Mesendoderm (in vitro differentiated cells): Measurements from ENCODE around the gene STEAP1B.

ENCODE experiments used
- DNase-seq: peaks from one replicate; pipeline ENCODE4 v3.0.0; 2013
- H2AK5ac ChIP-seq: 2 replicates; pipeline ENCODE4 v1.6.1; 2013; ENCODE audit warnings: low read length, inconsistent platforms
- H2BK120ac ChIP-seq: 2 replicates; pipeline ENCODE4 v1.6.1; 2013; ENCODE audit warnings: low read depth, mild to moderate bottlenecking, low read length, moderate library complexity, mixed read lengths
- H2BK15ac ChIP-seq: replicated peaks from 2 replicates; pipeline ENCODE4 v1.6.1; 2013; ENCODE audit warnings: low read depth, mild to moderate bottlenecking, moderate library complexity
- H2BK5ac ChIP-seq: 2 replicates; pipeline ENCODE4 v1.6.1; 2013; ENCODE audit warnings: low read length, inconsistent platforms
- H3K18ac ChIP-seq: 2 replicates; pipeline ENCODE4 v1.6.1; 2013; ENCODE audit warnings: mild to moderate bottlenecking, low read length, mixed read lengths
- H3K23ac ChIP-seq: one replicate; pipeline ENCODE4 v1.6.1; 2013; ENCODE audit warnings: low read length
- H3K27ac ChIP-seq: 2 replicates; pipeline ENCODE4 v1.5.1; 2013; ENCODE audit warnings: low read depth, mild to moderate bottlenecking, inconsistent platforms, low read length, moderate library complexity
- H3K27me3 ChIP-seq: 2 replicates; pipeline ENCODE4 v1.6.1; 2013; ENCODE audit warnings: low read length, control low read depth, mild to moderate bottlenecking, inconsistent platforms; ENCODE audit not compliant: insufficient read depth, poor library complexity
- H3K36me3 ChIP-seq: 2 replicates; pipeline ENCODE4 v1.6.1; 2013; ENCODE audit warnings: low read length, inconsistent platforms; ENCODE audit not compliant: control insufficient read depth, insufficient read depth
- H3K4ac ChIP-seq: one replicate; pipeline ENCODE4 v1.6.1; 2013; ENCODE audit warnings: low read depth, mild to moderate bottlenecking, low read length, moderate library complexity
- H3K4me1 ChIP-seq: 2 replicates; pipeline ENCODE4 v1.6.1; 2013; ENCODE audit warnings: low read depth, low read length, inconsistent platforms; ENCODE audit not compliant: control insufficient read depth
- H3K4me2 ChIP-seq: 2 replicates; pipeline ENCODE4 v1.6.1; 2013; ENCODE audit warnings: low read length
- H3K4me3 ChIP-seq: 2 replicates; pipeline ENCODE4 v1.5.1; 2013; ENCODE audit warnings: mild to moderate bottlenecking, low read length
- H3K56ac ChIP-seq: one replicate; pipeline ENCODE4 v1.6.1; 2013; ENCODE audit warnings: low read length
- H3K79me1 ChIP-seq: 2 replicates; pipeline ENCODE4 v1.6.1; 2013; ENCODE audit warnings: low read length, inconsistent platforms
- H3K79me2 ChIP-seq: 2 replicates; pipeline ENCODE4 v1.6.1; 2013; ENCODE audit warnings: mild to moderate bottlenecking, low read length; ENCODE audit not compliant: control insufficient read depth, insufficient read depth
- H3K9ac ChIP-seq: 2 replicates; pipeline ENCODE4 v1.6.1; 2013; ENCODE audit warnings: low read length, inconsistent platforms
- H4K5ac ChIP-seq: one replicate; pipeline ENCODE4 v1.6.1; 2013; ENCODE audit warnings: low read length
- H4K8ac ChIP-seq: one replicate; pipeline ENCODE4 v1.6.1; 2013; ENCODE audit warnings: low read depth, mild to moderate bottlenecking, control low read depth, low read length, moderate library complexity
- WGBS: extraction: QIAGEN DNeasy Blood & Tissue Kit; methylation state at CpG from one replicate; pipeline ENCODE4 v1.1.7; 2013; ENCODE audit warnings: low lambda C conversion rate, missing lambda C conversion rate; ENCODE audit not compliant: insufficient coverage; ENCODE audit errors: extremely low coverage; 5-methylcytosine and 5-hydroxymethylcytosine counted together

STEAP1B gene

DNA sequence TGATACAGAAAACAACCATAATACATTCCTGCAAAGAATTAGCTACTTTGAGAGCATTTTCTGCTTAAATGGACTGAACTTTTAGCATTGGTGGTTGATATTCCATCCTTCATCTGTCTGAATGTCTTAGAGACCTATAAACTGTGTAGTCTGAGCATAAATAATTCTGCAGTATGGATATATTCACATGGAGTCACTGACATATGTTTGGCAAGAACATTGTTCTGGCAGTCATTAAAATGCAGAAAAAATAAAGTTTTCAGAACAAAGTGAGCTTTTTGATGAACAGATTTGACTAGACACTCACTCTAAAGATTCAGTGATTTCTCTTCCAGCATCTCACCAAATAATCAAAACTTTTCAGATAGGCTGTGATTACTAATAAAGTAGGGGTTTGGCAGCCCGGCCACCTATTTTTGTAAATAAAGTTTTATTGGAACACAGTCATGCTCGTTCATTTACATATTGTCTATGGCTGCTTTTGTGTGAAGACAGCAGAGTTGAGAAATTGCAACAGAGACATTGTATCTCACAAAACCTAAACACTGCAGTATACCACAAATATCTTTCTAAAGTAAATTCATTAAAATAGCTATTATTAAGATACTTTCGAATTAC lies 98.9 kb downstream of the STEAP1B start:
- no peak overlapping the region for H2AK5ac ChIP-seq
- DNase-seq: no peak
- no peaks in the 10 kb centered on the region for H3K4me1 ChIP-seq
- H3K56ac ChIP-seq: no peak overlapping the region
- no peak overlapping the region for H3K23ac ChIP-seq
- H3K4ac ChIP-seq: no peak overlapping the region
- H4K8ac ChIP-seq: no peak overlapping the region
- H2BK15ac ChIP-seq: no peak overlapping the region
- H4K5ac ChIP-seq: no peak overlapping the region
- H3K27me3 ChIP-seq: no peaks in the 10 kb centered on the region
- H3K79me2 ChIP-seq: no peaks in the 10 kb centered on the region
- H3K9ac ChIP-seq: no peak overlapping the region
- H3K27ac ChIP-seq: no peak overlapping the region
- H2BK120ac ChIP-seq: no peak overlapping the region
- H2BK5ac ChIP-seq: no peak overlapping the region
- no peak overlapping the region for H3K4me2 ChIP-seq
- H3K36me3 ChIP-seq: no peaks in the 10 kb centered on the region
- WGBS: no CpG with 5 or more reads among the region's 3 CpGs
- no peaks in the 10 kb centered on the region for H3K79me1 ChIP-seq
- no peak overlapping the region for H3K18ac ChIP-seq
- H3K4me3 ChIP-seq: no peak overlapping the region

DNA sequence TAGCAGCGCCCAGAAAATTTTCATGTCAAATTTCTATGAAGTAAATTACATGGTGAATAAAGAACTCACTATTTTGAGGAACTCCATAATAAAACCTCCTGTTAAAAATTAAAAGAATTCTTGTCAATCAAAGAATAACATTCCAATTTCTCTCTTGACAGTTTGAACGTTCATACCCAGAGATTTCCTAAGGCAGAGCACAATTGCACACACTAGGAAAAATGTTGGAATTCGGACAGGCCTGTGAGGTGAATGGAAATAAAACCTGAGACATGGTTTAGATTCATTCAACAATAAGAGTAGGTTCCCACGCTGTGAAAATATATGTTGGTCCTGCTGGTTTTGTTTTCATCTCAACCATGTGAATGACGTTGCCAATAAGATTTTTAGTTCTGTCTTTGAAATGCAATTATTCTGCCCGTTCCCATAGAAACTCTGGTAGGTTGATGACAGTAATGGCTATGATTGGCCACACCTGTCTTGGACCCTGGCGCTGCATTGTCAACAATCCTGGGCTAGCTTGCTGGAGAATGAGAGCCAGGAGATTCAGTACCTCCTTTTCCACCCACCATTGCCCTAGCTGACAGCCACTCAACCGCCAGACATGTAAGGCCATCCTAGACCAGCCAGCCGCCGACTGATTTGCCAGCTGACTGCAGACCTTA lies 99.7 kb downstream of the STEAP1B start:
- Histone ChIP-seq H3K79me1 (no peaks in the 10 kb centered on the region), H3K56ac (no peak overlapping the region)

DNA sequence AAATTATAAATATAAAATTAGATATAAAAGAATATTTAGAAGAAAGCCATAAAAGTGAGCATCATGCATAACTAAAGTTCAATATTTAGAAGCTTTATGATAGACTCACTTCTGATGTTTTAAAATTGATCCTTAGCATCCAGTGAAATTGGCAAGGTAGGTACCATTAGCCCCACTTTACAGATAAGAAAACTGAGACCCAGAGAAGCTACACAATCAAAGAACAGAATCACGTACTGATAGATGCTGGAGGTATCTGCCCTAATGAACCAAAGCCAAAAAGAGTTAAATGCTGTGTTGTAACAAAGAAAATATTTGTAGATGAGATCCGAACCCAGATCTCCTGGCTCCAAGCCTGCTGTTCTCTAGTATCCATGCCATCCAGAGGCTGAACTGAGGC lies 100.4 kb downstream of the STEAP1B start:
- no peaks in the 10 kb centered on the region for H3K79me1 ChIP-seq
- no peaks in the 10 kb centered on the region for H3K36me3 ChIP-seq
- DNase-seq: no peak
- no peak overlapping the region for H3K9ac ChIP-seq
- no peak overlapping the region for H3K4me3 ChIP-seq
- H4K8ac ChIP-seq: no peak overlapping the region
- no peak overlapping the region for H2AK5ac ChIP-seq
- H3K79me2 ChIP-seq: no peaks in the 10 kb centered on the region
- no peak overlapping the region for H3K18ac ChIP-seq
- no peak overlapping the region for H2BK120ac ChIP-seq
- no peak overlapping the region for H3K4ac ChIP-seq
- H3K23ac ChIP-seq: no peak overlapping the region
- H2BK5ac ChIP-seq: no peak overlapping the region
- no peaks in the 10 kb centered on the region for H3K27me3 ChIP-seq
- no peak overlapping the region for H2BK15ac ChIP-seq
- no peak overlapping the region for H4K5ac ChIP-seq
- no CpG with 5 or more reads among the region's 2 CpGs for WGBS
- no peak overlapping the region for H3K56ac ChIP-seq
- H3K4me2 ChIP-seq: no peak overlapping the region
- no peaks in the 10 kb centered on the region for H3K4me1 ChIP-seq
- no peak overlapping the region for H3K27ac ChIP-seq

More for the DNA sequence above, 99.7 kb downstream of the STEAP1B start:
- Histone ChIP-seq H4K8ac (no peak overlapping the region), H3K9ac (no peak overlapping the region), H3K79me2 (no peaks in the 10 kb centered on the region), H3K4me3 (no peak overlapping the region), H2BK5ac (no peak overlapping the region), H3K27ac (no peak overlapping the region), H3K23ac (no peak overlapping the region), H3K36me3 (no peaks in the 10 kb centered on the region), H2BK120ac (no peak overlapping the region), H3K4ac (no peak overlapping the region), H2AK5ac (no peak overlapping the region), H3K27me3 (no peaks in the 10 kb centered on the region), H3K4me1 (no peaks in the 10 kb centered on the region), H4K5ac (no peak overlapping the region), H3K18ac (no peak overlapping the region), H3K4me2 (no peak overlapping the region), H2BK15ac (no peak overlapping the region)
- DNase-seq: no peak
- no CpG with 5 or more reads among the region's 10 CpGs for WGBS

DNA sequence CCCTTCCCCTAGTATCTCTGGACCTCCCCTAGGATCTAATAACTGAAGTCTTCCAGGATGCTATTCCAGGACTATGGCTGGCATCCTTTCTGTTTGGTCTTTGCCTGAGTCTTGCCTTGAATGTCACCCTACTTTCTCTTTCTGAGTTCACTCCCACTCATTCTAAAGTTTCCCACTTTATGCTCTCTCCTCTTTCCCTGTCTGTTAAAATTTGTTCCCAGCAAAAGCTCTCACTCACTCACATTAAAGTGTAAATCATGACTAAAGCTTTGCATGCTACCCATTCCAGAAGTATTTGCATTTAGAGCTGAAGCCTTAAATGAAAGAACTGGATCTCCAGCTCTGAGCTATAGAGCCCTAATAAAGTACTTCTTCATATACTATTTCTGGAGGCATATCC lies 100.9 kb downstream of the STEAP1B start:
- no peak overlapping the region for H2BK120ac ChIP-seq
- H2BK5ac ChIP-seq: no peak overlapping the region
- no peak overlapping the region for H3K4me3 ChIP-seq
- H3K27me3 ChIP-seq: no peaks in the 10 kb centered on the region
- H2AK5ac ChIP-seq: no peak overlapping the region
- H4K8ac ChIP-seq: no peak overlapping the region
- H3K36me3 ChIP-seq: no peaks in the 10 kb centered on the region
- H3K23ac ChIP-seq: no peak overlapping the region
- H3K9ac ChIP-seq: no peak overlapping the region
- H3K4ac ChIP-seq: no peak overlapping the region
- no peak for DNase-seq
- H3K4me2 ChIP-seq: no peak overlapping the region
- H3K56ac ChIP-seq: no peak overlapping the region
- H3K18ac ChIP-seq: no peak overlapping the region
- H3K79me1 ChIP-seq: no peaks in the 10 kb centered on the region
- H2BK15ac ChIP-seq: no peak overlapping the region
- no peaks in the 10 kb centered on the region for H3K79me2 ChIP-seq
- no peaks in the 10 kb centered on the region for H3K4me1 ChIP-seq
- H3K27ac ChIP-seq: no peak overlapping the region
- no peak overlapping the region for H4K5ac ChIP-seq

DNA sequence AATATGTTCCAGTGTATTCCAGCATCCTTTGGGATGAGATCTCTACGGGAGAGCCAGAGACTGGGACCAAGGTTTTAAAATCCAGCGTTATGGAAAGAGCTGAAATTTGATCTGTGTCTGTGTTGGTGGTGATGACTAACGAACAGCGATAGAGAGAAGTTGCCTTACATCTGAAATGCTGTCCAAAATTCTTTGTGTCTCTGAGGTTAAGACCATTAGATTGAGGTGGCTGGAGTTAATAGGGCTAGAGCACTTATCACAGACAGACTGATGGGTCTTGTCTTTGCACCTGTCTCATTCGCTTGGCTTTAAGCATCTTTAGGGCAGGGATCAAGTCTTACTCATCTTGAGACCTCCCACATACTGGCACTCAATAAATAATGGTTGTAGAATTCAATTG lies 102.0 kb downstream of the STEAP1B start:
- H4K5ac ChIP-seq: no peak overlapping the region
- H3K23ac ChIP-seq: no peak overlapping the region
- H3K9ac ChIP-seq: no peak overlapping the region
- no peaks in the 10 kb centered on the region for H3K36me3 ChIP-seq
- no peak overlapping the region for H2BK15ac ChIP-seq
- no peaks in the 10 kb centered on the region for H3K27me3 ChIP-seq
- H3K79me2 ChIP-seq: no peaks in the 10 kb centered on the region
- H4K8ac ChIP-seq: no peak overlapping the region
- H3K4me1 ChIP-seq: no peaks in the 10 kb centered on the region
- no peaks in the 10 kb centered on the region for H3K79me1 ChIP-seq
- H3K27ac ChIP-seq: no peak overlapping the region
- H2BK5ac ChIP-seq: no peak overlapping the region
- no peak overlapping the region for H3K18ac ChIP-seq
- no peak overlapping the region for H2BK120ac ChIP-seq
- H3K4me2 ChIP-seq: no peak overlapping the region
- H3K56ac ChIP-seq: no peak overlapping the region
- no peak overlapping the region for H2AK5ac ChIP-seq
- no CpG with 5 or more reads among the region's 5 CpGs for WGBS
- no peak for DNase-seq
- no peak overlapping the region for H3K4ac ChIP-seq
- H3K4me3 ChIP-seq: no peak overlapping the region

DNA sequence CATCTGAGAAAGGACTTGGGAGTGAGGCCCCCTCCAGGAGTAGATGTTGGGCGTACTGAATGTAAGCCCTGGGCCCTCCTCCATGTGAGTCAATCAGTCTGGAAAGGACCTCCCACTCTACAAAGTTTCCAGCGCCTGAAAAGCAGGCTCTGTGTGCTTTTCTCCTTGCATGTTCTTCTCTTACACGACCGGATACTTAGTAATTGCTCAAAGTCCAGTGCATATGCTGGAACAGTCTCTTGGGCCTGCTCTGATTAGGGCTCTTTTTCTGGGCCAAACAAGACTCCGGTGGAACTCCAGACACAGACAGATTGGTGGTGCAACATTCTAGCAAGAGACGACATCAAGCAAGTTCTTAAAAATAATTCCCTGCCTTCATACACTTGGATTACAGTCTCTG lies 104.8 kb downstream of the STEAP1B start:
- Histone ChIP-seq H3K56ac (no peak overlapping the region), H3K9ac (no peak overlapping the region), H3K4ac (no peak overlapping the region), H2BK120ac (no peak overlapping the region), H2BK15ac (no peak overlapping the region), H2BK5ac (no peak overlapping the region), H2AK5ac (no peak overlapping the region), H3K23ac (no peak overlapping the region), H3K27ac (no peak overlapping the region), H3K4me1 (no peaks in the 10 kb centered on the region), H3K79me1 (no peaks in the 10 kb centered on the region), H3K4me3 (no peak overlapping the region), H4K5ac (no peak overlapping the region), H4K8ac (no peak overlapping the region), H3K79me2 (no peaks in the 10 kb centered on the region), H3K27me3 (no peaks in the 10 kb centered on the region), H3K36me3 (no peaks in the 10 kb centered on the region), H3K18ac (no peak overlapping the region), H3K4me2 (no peak overlapping the region)
- WGBS: no CpG with 5 or more reads among the region's 6 CpGs
- DNase-seq: no peak
